GM21390 (cell line): ENCODE results near the gene PITX1.
"Not testable (repeated sequence)": the region's sequence is repeated elsewhere in the genome, so short reads cannot be mapped to it uniquely, and the experiment has no call there.

Experiments
- ATAC-seq: cut with Tn5 transposase; IDR thresholded peaks from one replicate; pipeline ENCODE4 v1.9.1; 2021; ENCODE audit not compliant: unreplicated experiment

PITX1 gene

DNA sequence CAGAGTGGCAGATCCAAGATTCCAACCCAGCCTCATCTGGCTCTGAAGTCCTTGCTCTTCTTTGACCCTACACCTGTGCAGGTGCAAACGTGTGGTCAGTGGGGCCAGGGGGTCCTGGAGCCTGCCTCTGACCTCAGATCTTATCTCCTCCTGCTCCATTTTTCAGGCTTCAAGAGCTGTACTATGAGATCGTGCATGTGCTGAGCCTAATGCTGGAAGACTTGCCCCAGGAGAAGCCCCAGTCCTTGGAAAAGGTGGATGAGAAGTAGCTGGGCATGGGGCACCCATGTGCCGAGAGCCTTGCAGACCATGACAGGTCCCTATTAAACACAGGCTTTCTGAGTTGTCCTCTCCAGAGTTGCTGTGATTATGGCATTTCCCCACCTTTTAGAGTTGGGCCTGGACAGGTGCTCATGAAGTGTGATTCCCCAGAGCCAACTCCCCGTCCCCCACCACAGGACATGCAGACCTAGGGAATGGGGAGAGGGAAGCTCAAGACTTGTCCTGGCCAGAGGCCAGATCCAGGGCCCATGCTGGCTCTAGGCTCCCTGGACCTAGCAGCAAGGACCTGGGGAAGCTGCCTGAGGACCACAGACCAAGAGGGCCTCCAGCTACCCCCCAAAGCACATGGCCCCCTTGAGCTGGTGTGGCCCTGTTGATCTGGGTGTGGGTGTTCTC, 22.5 kb downstream of the PITX1 start:
- no peak for ATAC-seq

DNA sequence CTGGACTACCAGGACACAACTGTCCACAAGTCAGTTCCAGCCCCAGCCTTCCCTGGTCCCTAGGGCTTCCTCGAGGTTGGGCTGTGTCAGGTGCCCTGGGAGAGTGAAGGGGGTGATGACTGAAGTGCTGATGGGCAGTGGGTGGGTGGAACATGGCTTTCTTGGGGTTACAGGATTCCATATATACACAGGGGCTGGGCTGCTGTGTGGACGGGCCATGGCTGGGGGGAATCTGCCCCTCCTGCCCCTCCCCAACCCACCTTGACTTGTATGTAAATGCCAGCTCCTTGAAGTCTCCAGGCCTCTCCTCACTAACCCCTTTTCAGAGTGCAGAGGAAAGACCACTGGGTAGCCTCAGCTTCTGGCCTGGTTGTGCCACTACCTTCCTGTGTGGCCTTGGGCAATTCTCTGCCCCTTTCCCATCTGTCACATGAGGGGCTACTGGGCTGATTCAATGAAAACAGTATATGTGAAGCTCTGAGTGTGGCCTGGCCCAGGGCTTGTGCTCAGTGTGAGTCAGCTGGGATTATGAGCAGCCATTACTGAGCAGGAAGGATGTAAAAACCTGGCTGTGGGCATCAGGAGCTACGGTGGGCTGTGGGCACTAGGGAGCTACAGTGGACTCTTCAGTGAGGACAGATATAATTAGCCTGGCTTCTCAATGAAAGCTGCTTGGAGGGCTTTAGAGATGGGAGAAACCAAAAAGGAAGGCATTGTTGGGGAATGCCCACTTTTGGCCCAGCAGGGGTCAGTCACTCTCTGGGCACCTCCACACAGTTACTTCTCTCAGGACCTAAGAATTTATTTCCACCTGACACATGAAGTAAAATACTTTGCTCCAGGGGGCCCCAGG, 23.3 kb downstream of the PITX1 start:
- ATAC-seq = no peak

DNA sequence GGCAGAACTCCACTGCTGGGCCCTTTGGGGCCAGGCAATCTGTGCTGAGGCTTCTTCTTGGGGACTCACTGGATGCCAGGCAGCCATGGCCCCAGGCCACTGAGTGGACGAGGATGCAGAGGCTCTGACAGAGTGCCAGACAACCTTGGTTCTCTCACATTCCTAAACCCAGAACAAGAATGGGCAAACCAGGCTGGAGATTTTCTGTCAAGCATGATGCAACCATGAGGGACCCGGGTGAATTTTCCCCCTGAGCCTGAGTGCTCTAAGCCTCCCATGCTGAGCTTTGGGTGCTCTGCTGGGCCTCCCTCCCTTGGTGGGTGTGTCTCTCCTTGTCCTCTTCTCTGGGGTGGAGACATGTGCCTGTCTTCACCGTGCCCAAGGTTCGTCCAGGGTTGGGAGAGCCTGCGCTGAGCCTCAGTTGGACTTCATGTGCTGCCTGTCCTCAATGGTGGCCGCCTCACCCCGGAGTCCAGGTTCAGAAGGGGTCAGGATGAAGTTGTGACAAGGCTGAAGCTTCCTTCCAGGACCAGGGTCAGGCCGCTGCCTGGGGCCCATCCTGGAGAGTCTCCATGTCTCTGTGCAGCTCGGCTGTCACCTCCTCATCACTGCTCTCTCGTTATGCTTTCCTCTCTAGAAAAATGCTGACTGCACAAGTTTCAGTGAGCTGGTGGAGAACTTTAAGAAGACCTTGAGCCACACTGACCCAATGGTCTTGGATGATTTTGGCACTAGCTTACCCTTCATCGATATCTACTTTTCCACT, 24.1 kb downstream of the PITX1 start:
- ATAC-seq = no peak

GRCh38 chr5:135008981-135009735, 24.9 kb downstream of the PITX1 start:
- ATAC-seq = no peak

DNA sequence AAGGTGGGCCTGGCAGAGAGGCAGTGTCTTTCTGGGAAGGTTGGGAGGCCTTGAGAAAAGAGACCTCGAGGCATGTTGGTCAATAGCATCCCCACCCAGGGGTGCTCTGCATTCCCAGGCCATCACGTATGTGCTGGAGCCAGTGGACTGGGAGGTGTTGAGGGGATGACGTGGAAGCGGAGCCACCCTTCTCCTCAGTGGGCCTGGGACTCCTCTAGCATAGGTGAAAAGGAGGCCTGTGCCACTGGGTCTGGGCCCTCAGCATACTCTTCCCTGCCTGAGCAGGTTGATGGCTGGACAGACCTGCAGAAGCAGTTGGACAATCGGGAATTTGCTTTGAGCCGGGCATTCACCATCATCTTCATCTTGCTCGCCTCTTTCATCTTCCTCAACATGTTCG, 25.5 kb downstream of the PITX1 start:
- no peak for ATAC-seq

DNA sequence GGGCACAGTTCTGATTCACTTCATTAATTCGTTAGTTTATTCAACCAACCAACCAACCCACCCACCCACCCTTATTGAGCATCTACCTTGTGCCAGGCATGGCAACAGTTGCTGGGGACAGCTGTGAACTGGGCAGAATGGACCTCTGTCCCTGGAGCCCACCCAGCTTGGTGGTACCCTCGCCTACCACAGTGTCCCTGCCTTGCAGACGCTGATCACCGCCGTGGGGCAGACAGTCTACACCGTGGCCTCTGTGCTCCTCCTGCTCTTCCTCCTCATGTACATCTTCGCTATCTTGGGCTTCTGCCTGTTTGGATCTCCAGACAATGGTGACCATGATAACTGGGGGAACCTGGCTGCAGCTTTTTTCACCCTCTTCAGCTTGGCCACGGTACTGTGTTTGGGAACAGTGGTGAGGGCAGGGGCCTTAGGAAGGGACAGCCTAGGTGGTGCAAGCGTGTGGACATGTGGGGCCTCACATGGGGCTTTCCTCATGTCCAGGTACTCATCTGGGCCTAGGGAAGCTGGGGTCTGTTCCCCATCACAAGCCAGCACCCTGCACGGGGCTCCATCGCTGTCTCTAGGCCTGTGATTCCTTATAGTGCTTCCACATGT, 26.2 kb downstream of the PITX1 start:
- ATAC-seq = no peak

GRCh38 chr5:135007305-135007704, 26.7 kb downstream of the PITX1 start:
- ATAC-seq = no peak

DNA sequence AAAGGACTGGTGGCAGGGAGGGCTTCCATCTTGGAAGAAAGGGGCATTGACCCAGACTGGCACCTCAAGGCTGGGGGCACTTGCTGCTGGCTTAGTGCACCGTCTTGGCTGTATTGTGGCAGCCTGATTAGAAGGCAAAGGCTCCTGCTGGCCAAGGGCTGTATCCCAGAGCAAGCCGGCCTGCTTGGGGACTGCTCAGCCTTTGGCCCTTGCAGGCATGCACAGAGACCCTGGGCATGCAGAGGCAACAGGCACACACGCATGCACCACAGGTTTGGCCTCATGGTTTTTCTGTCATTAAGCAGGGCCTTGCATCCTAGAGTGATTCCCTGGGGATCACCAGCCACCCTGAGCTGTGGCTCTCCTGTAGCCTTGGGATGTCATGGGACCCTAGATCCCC, 29.0 kb downstream of the PITX1 start:
- no peak for ATAC-seq

DNA sequence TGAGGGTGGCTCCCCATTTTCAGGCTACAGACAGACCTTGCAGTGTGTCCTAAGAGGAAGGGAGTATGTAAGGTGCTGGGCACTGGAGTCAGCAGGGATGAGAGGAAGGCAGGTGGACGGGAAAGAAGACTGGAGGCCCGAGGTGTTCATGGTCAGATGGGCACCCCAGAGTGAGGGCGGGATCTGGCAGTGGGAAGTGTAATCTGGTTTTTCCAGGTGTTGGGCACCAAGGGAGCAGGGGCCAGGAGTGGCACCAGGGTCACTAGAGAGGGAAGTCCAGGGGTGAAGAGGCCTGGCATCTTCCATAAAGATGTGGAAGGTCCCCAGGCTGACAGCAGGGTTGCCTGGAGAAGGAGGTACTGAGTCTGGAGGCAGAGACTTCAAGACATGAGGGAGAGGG, 29.7 kb downstream of the PITX1 start:
- no peak for ATAC-seq

GRCh38 chr5:134998068-134998467, 36.0 kb downstream of the PITX1 start:
- not testable (repeated sequence) for ATAC-seq

DNA sequence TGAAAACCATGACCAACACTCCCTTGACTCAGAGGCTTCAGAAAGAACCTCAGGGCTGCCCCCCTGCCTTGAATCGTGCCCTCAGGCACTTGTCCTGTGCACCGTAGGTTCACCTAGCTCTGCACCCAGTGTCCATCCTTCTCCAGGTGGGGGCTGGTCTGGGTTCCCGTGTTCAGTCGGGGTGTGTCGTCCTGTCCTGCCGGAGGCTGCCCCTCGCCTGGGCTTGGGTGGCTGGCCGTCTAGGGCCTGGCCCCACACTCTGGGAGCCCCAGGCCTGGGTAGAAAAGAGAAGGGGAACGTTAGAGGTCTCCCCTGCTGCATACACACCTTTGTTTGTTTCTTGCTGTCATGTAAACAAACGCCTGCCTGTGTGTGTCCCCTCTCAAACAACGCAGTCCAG, 37.0 kb downstream of the PITX1 start:
- ATAC-seq = no peak

- ATAC-seq = no peak
Observed at GRCh38 chr5:134995850-134996402, 38.1 kb downstream of the PITX1 start.

- no peak for ATAC-seq
Observed at GRCh38 chr5:134994560-134995156, 39.4 kb downstream of the PITX1 start.

DNA sequence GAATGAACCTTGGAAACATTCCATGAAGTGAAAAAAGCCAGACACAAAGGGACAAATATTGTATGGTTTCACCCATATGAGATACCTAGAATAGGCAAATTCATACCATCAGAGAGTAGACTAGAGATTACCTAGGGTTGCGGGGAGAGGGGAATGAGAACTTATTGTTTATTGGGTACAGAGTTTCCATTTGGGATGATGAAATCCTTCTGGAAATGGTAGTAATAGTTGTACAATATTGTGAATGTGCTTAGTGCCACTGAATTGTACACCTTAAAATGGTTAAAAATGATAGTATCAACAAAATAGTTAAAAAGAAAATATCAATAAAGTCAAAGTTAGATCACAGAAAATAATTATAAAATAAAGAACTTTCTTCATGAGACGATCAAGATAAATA, 40.9 kb downstream of the PITX1 start:
- ATAC-seq = no peak

DNA sequence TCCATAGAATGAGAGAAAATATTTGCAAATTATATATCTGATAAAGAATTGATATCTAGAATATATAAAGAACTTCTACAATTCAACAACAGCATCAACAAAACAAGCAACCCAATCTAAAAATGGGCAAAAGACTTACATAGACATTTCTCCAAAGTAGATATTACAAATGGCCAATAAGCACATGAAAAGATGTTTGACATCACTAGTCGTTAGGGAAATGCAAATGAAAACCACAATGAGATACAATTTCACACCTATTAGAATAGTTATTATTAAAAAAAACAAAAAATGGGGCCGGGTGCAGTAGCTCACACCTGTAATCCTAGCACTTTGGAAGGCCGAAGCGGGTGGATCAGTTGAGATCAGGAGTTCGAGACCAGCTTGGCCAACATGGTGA, 41.9 kb downstream of the PITX1 start:
- ATAC-seq = no peak

- not testable (repeated sequence) for ATAC-seq
Observed at GRCh38 chr5:134990183-134990582, 43.8 kb downstream of the PITX1 start.

DNA sequence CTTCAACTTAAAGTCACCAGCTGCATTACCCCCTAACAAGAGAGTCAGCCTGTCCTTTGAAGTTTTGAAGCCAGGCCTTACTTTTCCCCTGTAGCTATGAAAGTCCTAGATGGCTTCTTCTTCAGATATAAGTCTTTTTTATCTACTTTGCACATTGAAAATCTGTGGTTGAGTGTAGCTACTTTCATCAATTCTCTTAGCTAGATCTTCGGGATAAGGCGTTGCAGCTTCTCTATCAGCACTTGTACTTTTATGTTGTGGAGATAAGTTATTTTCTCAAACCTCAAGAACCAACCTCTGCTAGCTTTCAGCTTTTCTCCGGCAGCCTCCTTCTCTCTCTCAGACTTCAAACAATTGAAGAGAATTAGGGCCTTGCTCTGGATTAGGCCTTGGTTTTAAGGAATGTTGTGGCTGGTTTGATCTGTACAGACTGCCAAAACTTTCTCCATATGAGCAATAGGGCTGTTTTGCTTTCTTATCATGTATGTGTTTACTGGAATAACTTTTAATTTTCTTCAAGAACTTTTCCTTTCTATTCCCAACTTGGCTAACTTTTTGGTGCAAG, 44.7 kb downstream of the PITX1 start:
- ATAC-seq = no peak

GRCh38 chr5:134982230-134982629, 51.8 kb downstream of the PITX1 start:
- ATAC-seq = no peak

DNA sequence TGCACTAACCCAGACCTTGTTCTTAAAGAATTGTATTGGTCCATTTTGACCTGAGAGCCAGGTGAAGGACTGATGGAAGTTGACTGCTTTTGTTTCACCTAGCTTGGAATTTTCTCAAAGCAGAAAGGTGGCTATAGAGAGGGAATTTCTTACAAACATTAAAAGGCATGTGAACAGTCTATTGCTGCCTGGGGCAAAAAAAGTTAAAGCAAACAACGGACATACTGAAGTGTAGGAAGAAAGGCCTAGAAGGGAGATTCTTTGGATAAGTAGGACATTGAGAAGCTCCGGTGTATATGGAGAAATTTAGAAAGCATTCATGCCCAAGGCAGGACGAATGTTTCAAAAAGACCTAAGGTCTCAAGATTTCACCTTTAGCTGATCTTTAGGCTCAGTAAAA, 54.6 kb downstream of the PITX1 start:
- no peak for ATAC-seq
